SK-N-SH treated with all-trans-retinoic acid at 6 μM for 48 hours (cell line): Measurements from ENCODE around the gene ATP5MG.

Experiments used
- ATAC-seq: fragments of 200-7000 bp; cut with Tn5 transposase; 3 replicates; pipeline ENCODE4 v1.9.1; 2020; ENCODE audit warnings: mild to moderate bottlenecking, moderate library complexity
- ARNTL ChIP-seq: fragments of 450-650 bp; formaldehyde crosslinking; IDR thresholded peaks from 2 replicates; pipeline ENCODE4 v1.5.0; 2020; ENCODE audit warnings: low read depth, mild to moderate bottlenecking, moderate library complexity, borderline replicate concordance
- BACH2 ChIP-seq: fragments of 250-450 bp; sonication (Bioruptor Pico); IDR thresholded peaks from 2 replicates; pipeline ENCODE4 v1.9.0; 2021; ENCODE audit warnings: mild to moderate bottlenecking, borderline replicate concordance
- CSDC2 ChIP-seq: fragments of 250-450 bp; sonication (Bioruptor Pico); IDR thresholded peaks from 2 replicates; pipeline ENCODE4 v1.5.0; 2020; ENCODE audit warnings: mild to moderate bottlenecking, moderate library complexity
- ESRRG ChIP-seq: fragments of 250-450 bp; sonication (Bioruptor Pico); IDR thresholded peaks from 2 replicates; pipeline ENCODE4 v1.6.1; 2021; ENCODE audit warnings: mild to moderate bottlenecking
- GLIS3 ChIP-seq: fragments of 250-450 bp; sonication (Bioruptor Pico); IDR thresholded peaks from 2 replicates; pipeline ENCODE4 v1.5.0; 2020; ENCODE audit warnings: mild to moderate bottlenecking, moderate library complexity
- PATZ1 ChIP-seq: fragments of 250-450 bp; sonication (Bioruptor Pico); IDR thresholded peaks from 2 replicates; pipeline ENCODE4 v1.8.0; 2020; ENCODE audit warnings: mild to moderate bottlenecking, moderate library complexity, borderline replicate concordance
- PPARA ChIP-seq: fragments of 250-450 bp; sonication (Bioruptor Pico); IDR thresholded peaks from 2 replicates; pipeline ENCODE4 v1.5.0; 2020; ENCODE audit warnings: mild to moderate bottlenecking, borderline replicate concordance
- RARB ChIP-seq: fragments of 250-450 bp; sonication (Bioruptor Pico); IDR thresholded peaks from 2 replicates; pipeline ENCODE4 v1.8.0; 2021; ENCODE audit warnings: mild to moderate bottlenecking, moderate library complexity
- SNAI2 ChIP-seq: fragments of 250-450 bp; sonication (Bioruptor Pico); IDR thresholded peaks from 2 replicates; pipeline ENCODE4 v1.5.0; 2020; ENCODE audit warnings: mild to moderate bottlenecking, moderate library complexity
- TCF4 ChIP-seq: fragments of 250-450 bp; sonication (Bioruptor Pico); IDR thresholded peaks from 2 replicates; pipeline ENCODE4 v1.8.0; 2021; ENCODE audit warnings: mild to moderate bottlenecking, moderate library complexity, borderline replicate concordance
- TOX ChIP-seq: fragments of 250-450 bp; sonication (Bioruptor Pico); IDR thresholded peaks from 2 replicates; pipeline ENCODE4 v1.8.0; 2021; ENCODE audit warnings: mild to moderate bottlenecking, moderate library complexity, borderline replicate concordance
- TSHZ2 ChIP-seq: fragments of 250-450 bp; sonication (Bioruptor Pico); IDR thresholded peaks from 2 replicates; pipeline ENCODE4 v1.5.0; 2020; ENCODE audit warnings: mild to moderate bottlenecking, moderate library complexity
- ZC3H10 ChIP-seq: fragments of 250-450 bp; sonication (Bioruptor Pico); IDR thresholded peaks from 2 replicates; pipeline ENCODE4 v1.5.1; 2021; ENCODE audit warnings: mild to moderate bottlenecking, moderate library complexity
- ZFP3 ChIP-seq: fragments of 250-450 bp; sonication (Bioruptor Pico); IDR thresholded peaks from 2 replicates; pipeline ENCODE4 v1.5.0; 2020; ENCODE audit warnings: mild to moderate bottlenecking, moderate library complexity
- ZFP30 ChIP-seq: fragments of 450-650 bp; formaldehyde crosslinking; IDR thresholded peaks from 2 replicates; pipeline ENCODE4 v1.5.0; 2022; ENCODE audit warnings: mild to moderate bottlenecking, moderate library complexity
- ZNF565 ChIP-seq: fragments of 450-650 bp; formaldehyde crosslinking; conservative IDR thresholded peaks from 2 replicates; pipeline ENCODE4 v1.5.0; 2020; ENCODE audit warnings: low read depth, mild to moderate bottlenecking, moderate library complexity
- ZNF70 ChIP-seq: fragments of 450-650 bp; formaldehyde crosslinking; IDR thresholded peaks from 2 replicates; pipeline ENCODE4 v1.5.0; 2020; ENCODE audit warnings: mild to moderate bottlenecking, moderate library complexity
- ZNF8 ChIP-seq: fragments of 450-650 bp; formaldehyde crosslinking; IDR thresholded peaks from 2 replicates; pipeline ENCODE4 v1.5.0; 2020; ENCODE audit warnings: mild to moderate bottlenecking, moderate library complexity
- TF ChIP-seq, protein P1 (sequence below): fragments of 250-450 bp; sonication (Bioruptor Pico); IDR thresholded peaks from 2 replicates; pipeline ENCODE4 v1.5.1; 2021; ENCODE audit warnings: mild to moderate bottlenecking, moderate library complexity
- TF ChIP-seq, protein P2 (sequence below): fragments of 250-450 bp; sonication (Bioruptor Pico); IDR thresholded peaks from 2 replicates; pipeline ENCODE4 v1.8.0; 2021; ENCODE audit warnings: low read depth, mild to moderate bottlenecking, moderate library complexity, borderline replicate concordance

The ATP5MG gene

DNA sequence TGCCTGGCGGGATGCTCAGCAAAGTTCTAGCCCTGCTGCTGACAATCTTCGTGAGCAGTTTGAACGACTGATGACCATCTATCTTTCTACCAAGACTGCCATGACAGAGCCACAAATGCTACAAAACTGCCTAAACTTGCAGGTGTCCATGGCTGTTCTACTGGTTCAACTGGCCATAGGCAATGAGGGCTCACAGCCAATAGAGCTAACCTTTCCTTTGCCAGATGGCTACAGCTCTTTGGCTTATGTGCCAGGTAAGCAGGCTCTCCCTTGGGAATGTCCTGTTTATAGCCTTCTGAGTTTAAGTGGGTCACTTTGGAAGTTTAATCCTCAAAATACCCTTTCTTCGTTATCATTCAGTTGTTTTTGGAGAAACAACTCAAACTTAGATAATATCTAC, 21.9 kb upstream of the ATP5MG start:
- TF ChIP-seq, protein P1, sequence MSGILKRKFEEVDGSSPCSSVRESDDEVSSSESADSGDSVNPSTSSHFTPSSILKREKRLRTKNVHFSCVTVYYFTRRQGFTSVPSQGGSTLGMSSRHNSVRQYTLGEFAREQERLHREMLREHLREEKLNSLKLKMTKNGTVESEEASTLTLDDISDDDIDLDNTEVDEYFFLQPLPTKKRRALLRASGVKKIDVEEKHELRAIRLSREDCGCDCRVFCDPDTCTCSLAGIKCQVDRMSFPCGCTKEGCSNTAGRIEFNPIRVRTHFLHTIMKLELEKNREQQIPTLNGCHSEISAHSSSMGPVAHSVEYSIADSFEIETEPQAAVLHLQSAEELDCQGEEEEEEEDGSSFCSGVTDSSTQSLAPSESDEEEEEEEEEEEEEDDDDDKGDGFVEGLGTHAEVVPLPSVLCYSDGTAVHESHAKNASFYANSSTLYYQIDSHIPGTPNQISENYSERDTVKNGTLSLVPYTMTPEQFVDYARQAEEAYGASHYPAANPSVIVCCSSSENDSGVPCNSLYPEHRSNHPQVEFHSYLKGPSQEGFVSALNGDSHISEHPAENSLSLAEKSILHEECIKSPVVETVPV (CRISPR knock-in tag): no peak
- TF ChIP-seq ZNF70 (CRISPR knock-in tag) (no peak), TCF4 (CRISPR knock-in tag) (no peak), PPARA (CRISPR knock-in tag) (no peak), PATZ1 (CRISPR knock-in tag) (no peak), TSHZ2 (CRISPR knock-in tag) (no peak), ZNF8 (CRISPR knock-in tag) (no peak), ZFP30 (no peak), ZFP3 (CRISPR knock-in tag) (no peak)
- TF ChIP-seq, protein P2, sequence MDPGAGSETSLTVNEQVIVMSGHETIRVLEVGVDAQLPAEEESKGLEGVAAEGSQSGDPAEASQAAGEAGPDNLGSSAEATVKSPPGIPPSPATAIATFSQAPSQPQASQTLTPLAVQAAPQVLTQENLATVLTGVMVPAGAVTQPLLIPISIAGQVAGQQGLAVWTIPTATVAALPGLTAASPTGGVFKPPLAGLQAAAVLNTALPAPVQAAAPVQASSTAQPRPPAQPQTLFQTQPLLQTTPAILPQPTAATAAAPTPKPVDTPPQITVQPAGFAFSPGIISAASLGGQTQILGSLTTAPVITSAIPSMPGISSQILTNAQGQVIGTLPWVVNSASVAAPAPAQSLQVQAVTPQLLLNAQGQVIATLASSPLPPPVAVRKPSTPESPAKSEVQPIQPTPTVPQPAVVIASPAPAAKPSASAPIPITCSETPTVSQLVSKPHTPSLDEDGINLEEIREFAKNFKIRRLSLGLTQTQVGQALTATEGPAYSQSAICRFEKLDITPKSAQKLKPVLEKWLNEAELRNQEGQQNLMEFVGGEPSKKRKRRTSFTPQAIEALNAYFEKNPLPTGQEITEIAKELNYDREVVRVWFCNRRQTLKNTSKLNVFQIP (CRISPR knock-in tag): no peak
- ATAC-seq: no peak

GRCh38 chr11:118380571-118380970, 20.8 kb upstream of the ATP5MG start:
- ATAC-seq: no peak
- TF ChIP-seq ARNTL (CRISPR knock-in tag): no peak
- TF ChIP-seq CSDC2 (CRISPR knock-in tag): no peak
- TF ChIP-seq, protein P2 (CRISPR knock-in tag): no peak
- no peak for TF ChIP-seq PATZ1 (CRISPR knock-in tag)

GRCh38 chr11:118382954-118383353, 18.5 kb upstream of the ATP5MG start:
- no peak for ATAC-seq
- TF ChIP-seq ZFP30: no peak

DNA sequence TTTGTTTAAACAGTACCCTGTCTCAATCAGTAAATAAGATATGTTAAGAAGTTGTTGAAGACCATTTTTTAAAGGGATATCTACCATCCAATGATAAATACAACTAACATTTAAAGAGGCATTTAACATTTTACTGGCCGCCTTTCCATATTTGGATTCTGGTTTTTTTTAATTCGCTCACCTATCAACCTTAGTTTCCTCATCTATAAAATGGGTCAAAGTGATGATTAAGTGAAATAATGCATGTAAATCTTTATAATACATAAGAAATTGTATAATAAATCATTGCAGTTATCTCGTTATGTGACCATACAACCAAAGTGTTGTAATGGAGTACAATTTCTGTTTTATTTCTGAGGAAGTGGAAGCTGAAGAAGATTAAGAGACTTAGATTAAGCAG, 17.7 kb upstream of the ATP5MG start:
- ATAC-seq: no peak
- TF ChIP-seq BACH2 (CRISPR knock-in tag) (no peak), ZNF565 (no peak), TCF4 (CRISPR knock-in tag) (no peak), ARNTL (CRISPR knock-in tag) (no peak), SNAI2 (no peak), TOX (CRISPR knock-in tag) (no peak), ESRRG (no peak), RARB (CRISPR knock-in tag) (no peak), ZFP30 (no peak), GLIS3 (CRISPR knock-in tag) (no peak), TSHZ2 (CRISPR knock-in tag) (no peak), ZC3H10 (no peak)
- TF ChIP-seq, protein P1 (CRISPR knock-in tag): no peak
